ENCODE measurements around the gene PCSK1. TPM values are rescaled to one million over a fixed set of nuclear protein-coding genes. Genes with fewer than 3 reads are reported as not detected.
"Not testable (repeated sequence)": the region's sequence is repeated elsewhere in the genome, so short reads cannot be mapped to it uniquely, and the experiment has no call there.

The PCSK1 gene
- total RNA-seq, 1 experiment from 2014 or later = not detected

- Histone ChIP-seq H3K9ac (ENCODE audit: low read length) (no peak overlapping the region), H3K79me2 (ENCODE audit: insufficient read depth, low read length) (no peaks in the 10 kb centered on the region), H4K20me1 (ENCODE audit: insufficient read depth) (no peaks in the 10 kb centered on the region), H3K4me2 (ENCODE audit: low read length) (no peak overlapping the region), H3K4me1 (ENCODE audit: control insufficient read depth in 1 of 2, insufficient read depth in 2 of 2, low read length in 2 of 2) (no peaks in the 10 kb centered on the region), H2AFZ (ENCODE audit: low read depth, low read length, poor library complexity, severe bottlenecking) (no peak overlapping the region), H3K9me3 (ENCODE audit: control insufficient read depth in 1 of 2, insufficient read depth in 1 of 2, low read depth in 1 of 2, low read length in 2 of 2) (no peaks in the 10 kb centered on the region), H3K27ac (ENCODE audit: low read depth, low read length) (no peak overlapping the region), H3K4me3 (replicated peaks in 1 of 2; ENCODE audit: low read depth in 1 of 2, low read length in 2 of 2) (no peak overlapping the region), H3K9me2 (ENCODE audit: insufficient read depth) (no peaks in the 10 kb centered on the region), H3K27me3 (ENCODE audit: insufficient read depth, low read length) (no peaks in the 10 kb centered on the region), H3K36me3 (ENCODE audit: control insufficient read depth in 1 of 2, insufficient read depth in 2 of 2, low read length in 2 of 2) (no peaks in the 10 kb centered on the region)
- TF ChIP-seq ATF3 (IDR thresholded peaks at IDR 0.05) (no peak), RAD21 (IDR thresholded peaks at IDR 0.05; ENCODE audit: low read depth) (no peak), POLR2A (IDR thresholded peaks at IDR 0.05; ENCODE audit: borderline replicate concordance, extremely low read depth, insufficient read depth, insufficient read length) (no peak), YY1 (IDR thresholded peaks at IDR 0.05; ENCODE audit: extremely low read depth, insufficient replicate concordance, low read depth, low read length) (no peak), MAX (IDR thresholded peaks at IDR 0.05) (no peak), POLR2AphosphoS5 (IDR thresholded peaks at IDR 0.05; ENCODE audit: low read depth, low read length) (no peak), CTCF (IDR thresholded peaks at IDR 0.05 in 2 of 3, conservative IDR thresholded peaks at IDR 0.05 in 1 of 3; ENCODE audit: borderline replicate concordance in 1 of 3, insufficient read depth in 1 of 3, low read depth in 2 of 3, low read length in 2 of 3) (no peak), SIN3A (IDR thresholded peaks at IDR 0.05; ENCODE audit: low read depth) (no peak), CEBPB (IDR thresholded peaks at IDR 0.05; ENCODE audit: low read depth) (no peak)
- RAD21 ChIA-PET (ENCODE audit: low non-redundant PET in 1 of 2, low total read pairs in 2 of 2, uncharacterized antibody in 2 of 2, unreplicated experiment in 2 of 2) = no interaction called here
- no TSS peak for BruUV-seq (replicated peaks)
- POLR2A ChIA-PET = no interaction called here
- CTCF ChIA-PET = no interaction called here
- ATAC-seq = no peak
- intact Hi-C loops (cut with micrococcal nuclease) = no loop called here
- DNase-seq (ENCODE audit: low read depth, low spot score) = no peak
Observed at GRCh38 chr5:96396878-96397277, 36.2 kb downstream of the PCSK1 start.

GRCh38 chr5:96395295-96395694 lies 37.8 kb downstream of the PCSK1 start:
- H2AFZ ChIP-seq (ENCODE audit: low read depth, low read length, poor library complexity, severe bottlenecking); H3K27me3 ChIP-seq (ENCODE audit: insufficient read depth, low read length); CTCF ChIA-PET; H4K20me1 ChIP-seq (ENCODE audit: insufficient read depth); intact Hi-C loops (cut with micrococcal nuclease); H3K4me1 ChIP-seq (ENCODE audit: control insufficient read depth in 1 of 2, insufficient read depth in 2 of 2, low read length in 2 of 2); H3K9me2 ChIP-seq (ENCODE audit: insufficient read depth); RAD21 ChIA-PET (ENCODE audit: low non-redundant PET in 1 of 2, low total read pairs in 2 of 2, uncharacterized antibody in 2 of 2, unreplicated experiment in 2 of 2); H3K36me3 ChIP-seq (ENCODE audit: control insufficient read depth in 1 of 2, insufficient read depth in 2 of 2, low read length in 2 of 2); H3K9ac ChIP-seq (ENCODE audit: low read length); ATAC-seq; BruUV-seq (replicated peaks); DNase-seq (ENCODE audit: low read depth, low spot score); H3K4me2 ChIP-seq (ENCODE audit: low read length); H3K79me2 ChIP-seq (ENCODE audit: insufficient read depth, low read length); H3K4me3 ChIP-seq (replicated peaks in 1 of 2; ENCODE audit: low read depth in 1 of 2, low read length in 2 of 2); H3K27ac ChIP-seq (ENCODE audit: low read depth, low read length); H3K9me3 ChIP-seq (ENCODE audit: control insufficient read depth in 1 of 2, insufficient read depth in 1 of 2, low read depth in 1 of 2, low read length in 2 of 2); POLR2A ChIA-PET: not testable (repeated sequence)

Measured in HCT116 (cell line).